ENCODE results near the gene NLRC4.

- TF ChIP-seq CTCF (optimal IDR thresholded peaks at IDR 0.05 in 1 of 3, IDR thresholded peaks at IDR 0.05 in 1 of 3, conservative IDR thresholded peaks at IDR 0.05 in 1 of 3; ENCODE audit: extremely low read depth in 1 of 3, insufficient read depth in 2 of 3, low read length in 3 of 3) (no peak), EZH2 (IDR thresholded peaks at IDR 0.05; ENCODE audit: low read length) (no peak)
Observed at GRCh38 chr2:32182667-32183066, 82.0 kb downstream of the NLRC4 start.

Data from keratinocyte (primary cell).